Astrocyte (in vitro differentiated cells and primary cell): ENCODE data around the gene MCL1. TPM values are rescaled to one million over a fixed set of nuclear protein-coding genes. Genes with fewer than 3 reads are reported as not detected.

ENCODE experiments used
- DNase-seq: peaks from one replicate; pipeline ENCODE4 v3.0.0-alpha.2; 2010; ENCODE audit warnings: low read depth
- FAIRE-seq: peaks from 2 replicates; lab custom pipeline; 2011; peaks lifted over from hg19 to GRCh38; lab: Jason Lieb, UNC
- H2AFZ ChIP-seq: 2 replicates; pipeline ENCODE4 v1.6.0; 2012; ENCODE audit warnings: low read depth, low read length, inconsistent platforms
- H3K27ac ChIP-seq: 2 replicates; pipeline ENCODE4 v1.5.1; 2011; ENCODE audit warnings: low read depth, low read length, inconsistent platforms
- H3K27me3 ChIP-seq: 2 replicates; pipeline ENCODE4 v1.6.0; 2011; ENCODE audit warnings: low read length, inconsistent platforms; ENCODE audit not compliant: insufficient read depth
- H3K36me3 ChIP-seq: 2 replicates; pipeline ENCODE4 v1.5.1; 2011; ENCODE audit warnings: low read length, inconsistent platforms; ENCODE audit not compliant: insufficient read depth
- H3K4me1 ChIP-seq: 2 replicates; pipeline ENCODE4 v1.5.1; 2011; ENCODE audit warnings: low read length, inconsistent platforms; ENCODE audit not compliant: insufficient read depth
- H3K4me2 ChIP-seq: 2 replicates; pipeline ENCODE4 v1.6.0; 2012; ENCODE audit warnings: low read length, inconsistent platforms
- H3K4me3 ChIP-seq: 2 replicates; pipeline ENCODE4 v1.5.1; 2011; ENCODE audit warnings: low read depth, mild to moderate bottlenecking, low read length, inconsistent platforms; ENCODE audit not compliant: insufficient read depth
- H3K79me2 ChIP-seq: 2 replicates; pipeline ENCODE4 v1.6.0; 2012; ENCODE audit warnings: mild to moderate bottlenecking, low read length, inconsistent platforms; ENCODE audit not compliant: insufficient read depth
- H3K9ac ChIP-seq: 2 replicates; pipeline ENCODE4 v1.6.0; 2012; ENCODE audit warnings: mild to moderate bottlenecking, low read length, inconsistent platforms
- H3K9me3 ChIP-seq: 2 replicates; pipeline ENCODE4 v1.5.1; 2012; ENCODE audit warnings: low read depth, mild to moderate bottlenecking, low read length, inconsistent platforms; ENCODE audit not compliant: insufficient read depth
- H4K20me1 ChIP-seq: 2 replicates; pipeline ENCODE4 v1.6.0; 2012; ENCODE audit warnings: low read length, inconsistent platforms; ENCODE audit not compliant: insufficient read depth
- H3K27ac Mint-ChIP-seq: one replicate; pipeline ENCODE4 v1.8.0; 2021; ENCODE audit warnings: mild to moderate bottlenecking, mixed read lengths; ENCODE audit not compliant: unreplicated experiment
- H3K27me3 Mint-ChIP-seq: one replicate; pipeline ENCODE4 v1.8.0; 2021; ENCODE audit warnings: low read depth, mixed read lengths; ENCODE audit not compliant: unreplicated experiment
- H3K36me3 Mint-ChIP-seq: one replicate; pipeline ENCODE4 v1.8.0; 2021; ENCODE audit warnings: low read depth, mixed read lengths; ENCODE audit not compliant: unreplicated experiment
- H3K4me1 Mint-ChIP-seq: one replicate; pipeline ENCODE4 v1.8.0; 2021; ENCODE audit warnings: low read depth, mixed read lengths; ENCODE audit not compliant: unreplicated experiment
- H3K4me3 Mint-ChIP-seq: one replicate; pipeline ENCODE4 v1.8.0; 2021; ENCODE audit warnings: mild to moderate bottlenecking, moderate library complexity, mixed read lengths; ENCODE audit not compliant: unreplicated experiment
- H3K9me3 Mint-ChIP-seq: one replicate; pipeline ENCODE4 v1.8.0; 2021; ENCODE audit warnings: mild to moderate bottlenecking, mixed read lengths; ENCODE audit not compliant: unreplicated experiment
- CTCF ChIP-seq: IDR thresholded peaks from 2 replicates; pipeline ENCODE4 v1.5.1; 2011; ENCODE audit warnings: low read depth, mild to moderate bottlenecking, inconsistent platforms, low read length, moderate library complexity; ENCODE audit not compliant: insufficient read depth
- EZH2 ChIP-seq: IDR thresholded peaks from 2 replicates; pipeline ENCODE4 v1.6.1; 2012; ENCODE audit warnings: mild to moderate bottlenecking, low read length, inconsistent platforms; ENCODE audit not compliant: insufficient read depth
- total RNA-seq: library from RNA; stranded (reverse); gene quantifications from 2 replicates; pipeline ENCODE4 v1.2.1, GENCODE V29; 2021

MCL1 gene
- total RNA-seq, 1 donor from 2014 or later, result 210 TPM

GRCh38 chr1:150575518-150576366, 3.7 kb downstream of the MCL1 start:
- peak overlapping the region; percentile 93 for H3K27ac Mint-ChIP-seq
- Histone ChIP-seq H3K36me3 (peaks cover 56% of the 10 kb centered on the region), H2AFZ (no peak overlapping the region), H3K9me3 (no peaks in the 10 kb centered on the region), H3K4me3 (peak overlapping the region; percentile 98), H3K27ac (peak overlapping the region; percentile 98), H4K20me1 (peaks cover 79% of the 10 kb centered on the region), H3K79me2 (peaks cover 90% of the 10 kb centered on the region), H3K27me3 (no peaks in the 10 kb centered on the region), H3K4me2 (peak overlapping the region; percentile 96), H3K4me1 (peaks cover 40% of the 10 kb centered on the region), H3K9ac (peak overlapping the region; percentile 98)
- DNase-seq (no peak), FAIRE-seq (no peak)
- H3K4me3 Mint-ChIP-seq, result peak overlapping the region; percentile 100
- peaks cover 17% of the 10 kb centered on the region for H3K4me1 Mint-ChIP-seq
- TF ChIP-seq EZH2 (no peak), CTCF (no peak)
- H3K27me3 Mint-ChIP-seq, result no peaks in the 10 kb centered on the region
- peaks cover 51% of the 10 kb centered on the region for H3K36me3 Mint-ChIP-seq
- no peaks in the 10 kb centered on the region for H3K9me3 Mint-ChIP-seq

- FAIRE-seq (no peak), DNase-seq (no peak)
- peaks cover 89% of the 10 kb centered on the region for H3K79me2 ChIP-seq
- peak overlapping the region; percentile 98 for H3K27ac ChIP-seq
- peaks cover 51% of the 10 kb centered on the region for H3K36me3 Mint-ChIP-seq
- H3K9me3 Mint-ChIP-seq, result no peaks in the 10 kb centered on the region
- H3K4me1 Mint-ChIP-seq, result peaks cover 24% of the 10 kb centered on the region
- peaks cover 86% of the 10 kb centered on the region for H4K20me1 ChIP-seq
- H3K9ac ChIP-seq, result peak overlapping the region; percentile 98
- H3K9me3 ChIP-seq, result no peaks in the 10 kb centered on the region
- H3K27me3 ChIP-seq, result no peaks in the 10 kb centered on the region
- no peaks in the 10 kb centered on the region for H3K27me3 Mint-ChIP-seq
- peaks cover 56% of the 10 kb centered on the region for H3K36me3 ChIP-seq
- no peak for TF ChIP-seq CTCF
- TF ChIP-seq EZH2, result no peak
- peak overlapping the region; percentile 98 for H3K4me3 ChIP-seq
- H3K4me3 Mint-ChIP-seq, result peak overlapping the region; percentile 100
- peak overlapping the region; percentile 93 for H3K27ac Mint-ChIP-seq
- peaks cover 39% of the 10 kb centered on the region for H3K4me1 ChIP-seq
- H3K4me2 ChIP-seq, result peak overlapping the region; percentile 96
- no peak overlapping the region for H2AFZ ChIP-seq
Measured at GRCh38 chr1:150575072-150575489, 4.3 kb downstream of the MCL1 start.
